LoVo (cell line): ENCODE data around the gene NT5C3A.
"Not testable (repeated sequence)": the region's sequence is repeated elsewhere in the genome, so short reads cannot be mapped to it uniquely, and the experiment has no call there.

Experiments
- DNase-seq: peaks from one replicate; pipeline ENCODE4 v3.0.0-alpha.2; 2016; ENCODE audit warnings: low spot score

NT5C3A gene

DNA sequence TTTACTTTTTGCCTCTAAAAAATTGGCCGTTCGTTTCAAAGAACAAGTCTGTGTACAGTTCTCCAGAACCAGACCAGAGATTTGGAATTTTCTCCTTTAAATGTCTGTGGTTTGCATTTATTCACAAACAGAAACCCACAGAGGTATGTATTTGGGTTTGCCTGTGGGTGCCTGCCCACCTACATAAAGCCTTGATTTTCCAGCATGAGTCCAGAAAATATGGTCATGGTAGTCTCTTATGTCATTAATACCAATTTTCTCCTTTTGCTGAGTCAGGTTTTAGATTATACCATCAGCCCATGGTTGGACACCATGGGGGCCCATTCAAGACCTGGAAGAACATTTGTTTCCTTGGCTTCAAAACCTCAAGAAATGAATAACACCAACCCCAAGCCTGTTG lies 82.7 kb downstream of the NT5C3A start:
- not testable (repeated sequence) for DNase-seq

DNA sequence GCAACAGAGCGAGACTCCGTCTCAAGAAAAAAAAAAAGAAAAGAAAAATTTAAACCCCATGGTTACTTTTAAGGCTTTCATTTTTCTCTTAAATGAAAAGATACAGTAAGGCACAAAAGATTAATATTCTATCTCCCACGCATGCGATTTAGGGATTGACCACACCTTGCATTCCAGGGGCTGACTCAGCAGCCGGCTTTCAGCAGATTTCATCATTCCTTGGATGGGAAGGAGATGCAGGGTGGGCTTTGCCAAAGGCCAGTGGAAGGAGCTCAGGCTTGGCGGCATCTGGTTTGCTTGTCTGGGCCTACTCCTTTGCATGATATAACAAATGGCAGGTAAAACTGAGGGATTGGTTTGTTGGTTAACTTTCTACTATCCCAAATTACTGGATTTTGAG lies 83.3 kb downstream of the NT5C3A start:
- peak; percentile 80 for DNase-seq

DNA sequence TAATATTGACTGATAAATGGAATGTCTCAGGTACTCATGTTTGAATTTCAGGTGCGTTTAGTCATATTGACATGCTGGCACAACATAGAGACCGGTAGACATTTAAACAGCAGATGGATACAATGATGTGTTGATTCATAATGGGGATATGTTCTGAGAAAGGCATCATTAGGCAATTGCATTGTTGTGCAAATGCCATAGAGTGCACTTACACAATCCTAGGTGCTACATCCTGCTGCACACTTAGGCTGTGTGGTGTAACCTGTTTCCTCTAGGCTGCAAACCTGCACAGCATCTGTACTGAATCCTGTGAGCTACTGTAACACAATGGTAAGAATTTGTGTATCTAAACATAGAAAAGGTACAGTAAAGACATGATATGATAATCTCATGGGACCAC lies 85.4 kb downstream of the NT5C3A start:
- DNase-seq: not testable (repeated sequence)

DNA sequence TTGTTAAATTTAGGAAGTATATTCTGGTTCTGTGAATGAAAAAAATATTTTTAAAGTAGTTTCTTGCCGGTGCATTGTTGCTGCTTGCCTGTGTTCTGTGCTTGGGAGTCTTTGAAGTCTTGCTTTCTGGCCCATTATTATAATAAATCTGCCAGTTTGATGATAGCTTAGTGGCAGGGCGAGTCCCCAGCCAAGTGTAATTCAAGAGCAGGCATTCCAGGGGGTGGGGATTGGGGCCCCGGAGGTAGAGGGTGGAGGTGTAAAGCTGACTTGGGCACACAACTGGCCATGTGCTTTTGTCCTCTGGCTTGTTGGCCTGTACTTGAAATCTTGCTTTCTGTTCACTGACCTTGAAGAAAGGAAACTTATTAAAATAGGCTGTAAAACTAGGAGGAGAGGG lies 90.6 kb downstream of the NT5C3A start:
- DNase-seq: not testable (repeated sequence)

DNA sequence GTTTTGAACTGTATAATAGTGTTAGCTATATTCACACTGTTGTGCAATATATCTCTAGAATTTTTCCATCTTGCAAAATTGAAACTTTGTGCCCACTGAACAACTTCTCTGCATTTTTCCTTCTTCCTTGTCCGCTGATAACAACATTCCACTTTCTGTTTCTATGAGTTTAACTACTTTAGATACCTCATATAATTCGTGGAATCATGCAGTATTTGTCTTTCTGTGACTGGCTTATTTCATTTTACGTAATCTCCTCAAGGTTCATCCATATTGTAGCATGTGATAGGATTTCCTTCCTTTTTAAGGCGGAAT lies 95.4 kb downstream of the NT5C3A start:
- not testable (repeated sequence) for DNase-seq

DNA sequence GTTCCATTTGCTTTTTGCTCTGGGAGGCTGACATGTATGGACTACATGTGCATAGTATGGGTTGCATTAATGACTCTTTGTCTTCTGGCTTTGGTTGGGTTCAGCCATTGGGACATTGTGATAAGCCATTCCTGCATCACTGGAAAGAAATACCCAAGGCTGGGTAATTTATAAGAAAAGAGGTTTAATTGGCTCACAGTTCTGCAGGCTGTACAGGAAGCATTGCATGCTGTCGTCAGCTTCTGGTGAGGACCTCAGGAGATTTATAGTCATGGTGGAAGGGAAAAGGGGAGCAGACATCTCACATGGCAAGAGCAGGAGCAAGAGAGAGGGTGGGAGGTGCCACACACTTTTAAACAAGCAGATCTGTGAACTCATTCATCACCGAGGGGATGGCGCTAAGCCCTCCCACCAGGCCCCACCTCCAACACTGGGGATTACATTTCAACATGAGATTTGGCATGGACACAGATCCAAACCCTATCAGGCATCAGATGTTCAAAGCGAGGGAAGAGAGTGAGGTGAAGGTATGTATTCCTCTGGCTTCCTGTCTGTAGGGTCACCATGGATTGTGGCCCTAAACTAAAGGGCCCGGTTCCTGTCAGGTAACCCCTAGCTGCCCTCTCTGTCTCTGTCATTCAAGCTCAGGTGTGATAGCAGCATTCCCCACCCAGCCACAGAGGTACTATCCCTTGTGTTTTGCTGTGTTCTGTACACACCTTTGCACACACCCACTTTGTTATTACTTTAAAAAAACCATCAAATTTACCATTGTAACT lies 95.9 kb downstream of the NT5C3A start:
- DNase-seq: not testable (repeated sequence)

DNA sequence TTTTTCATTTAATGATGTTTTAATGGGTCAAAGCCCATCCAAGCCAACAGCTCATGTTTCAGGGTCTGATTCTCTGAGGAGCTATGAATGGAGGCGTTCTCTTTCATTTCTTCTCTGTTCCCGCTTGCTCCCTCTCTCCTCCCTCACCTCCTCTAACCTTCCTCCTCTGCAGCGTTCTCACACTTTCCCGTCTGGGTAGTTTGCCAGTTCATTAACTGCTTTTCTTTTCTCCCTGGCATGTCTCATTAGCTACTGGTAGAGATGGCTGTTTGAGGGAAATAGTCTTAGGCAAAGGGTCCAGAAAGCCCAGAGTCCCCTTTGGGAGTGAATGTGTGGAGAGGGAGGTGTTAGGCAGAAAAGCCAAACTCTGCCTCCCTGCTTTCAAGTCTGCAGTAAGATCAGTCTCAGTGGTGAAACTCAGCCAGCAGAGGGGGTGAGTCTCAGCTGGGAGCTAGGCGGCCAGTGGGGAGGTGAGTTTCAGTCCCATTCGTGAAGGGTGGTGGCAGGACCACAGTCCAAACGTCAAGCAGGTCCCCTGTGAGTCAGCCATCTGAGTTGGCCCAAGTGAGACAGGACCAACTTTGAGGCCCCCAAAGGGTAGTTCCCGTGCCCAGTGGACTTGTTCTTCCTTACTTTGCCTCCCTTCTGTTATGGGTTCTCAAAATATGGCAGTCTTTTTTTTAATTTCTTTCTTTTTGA lies 98.0 kb downstream of the NT5C3A start:
- not testable (repeated sequence) for DNase-seq
